Measurements from ENCODE around the gene PTPN21. TPM values are rescaled to one million over a fixed set of nuclear protein-coding genes. Genes with fewer than 3 reads are reported as not detected.
A peak's percentile ranks its signal among the peaks of the same experiment; 100 is the strongest.

Gene PTPN21
- total RNA-seq, 2 donors from 2014 or later: 16.8 to 47.8 TPM

GRCh38 chr14:88488897-88489296 lies 65.9 kb downstream of the PTPN21 start:
- intact Hi-C loops (cut with DNase I): no loop called here
- no peak overlapping the region for H3K4me3 ChIP-seq
- DNase-seq (ENCODE audit: low spot score): no peak
- TF ChIP-seq POLR2A (IDR thresholded peaks at IDR 0.05) (no peak), POLR2AphosphoS5 (IDR thresholded peaks at IDR 0.05) (no peak), CTCF (IDR thresholded peaks at IDR 0.05) (no peak)
- H3K27ac ChIP-seq: peak overlapping the region in 1 of 2 donors; percentile 39
- no peaks in the 10 kb centered on the region for H3K4me1 ChIP-seq (replicated peaks)
- 60% methylated on average over 6 of the region's 6 CpGs for WGBS
- no peaks in the 10 kb centered on the region for H3K9me3 ChIP-seq
- no peaks in the 10 kb centered on the region for H3K36me3 ChIP-seq
- H3K27me3 ChIP-seq (replicated peaks; ENCODE audit: insufficient read depth): no peaks in the 10 kb centered on the region

- no peaks in the 10 kb centered on the region for H3K36me3 ChIP-seq
- H3K4me1 ChIP-seq (replicated peaks): no peaks in the 10 kb centered on the region
- intact Hi-C loops (cut with DNase I): no loop called here
- H3K9me3 ChIP-seq: no peaks in the 10 kb centered on the region
- H3K27me3 ChIP-seq (replicated peaks; ENCODE audit: insufficient read depth): no peaks in the 10 kb centered on the region
- DNase-seq (ENCODE audit: low spot score): peak; percentile 64
- 47% methylated on average over 7 of the region's 7 CpGs for WGBS
- TF ChIP-seq CTCF (IDR thresholded peaks at IDR 0.05) (no peak), POLR2A (IDR thresholded peaks at IDR 0.05) (no peak), POLR2AphosphoS5 (IDR thresholded peaks at IDR 0.05) (no peak)
- H3K4me3 ChIP-seq: no peak overlapping the region
- peak overlapping the region in 1 of 2 donors; percentile 39 for H3K27ac ChIP-seq
Observed at GRCh38 chr14:88488081-88488480, 66.7 kb downstream of the PTPN21 start.

- no peaks in the 10 kb centered on the region for H3K9me3 ChIP-seq
- H3K27me3 ChIP-seq (replicated peaks; ENCODE audit: insufficient read depth): no peaks in the 10 kb centered on the region
- H3K36me3 ChIP-seq: no peaks in the 10 kb centered on the region
- no peaks in the 10 kb centered on the region for H3K4me1 ChIP-seq (replicated peaks)
- no peak overlapping the region for H3K4me3 ChIP-seq
- no peak overlapping the region for H3K27ac ChIP-seq
- 94% methylated on average over 3 of the region's 3 CpGs for WGBS
- no peak for TF ChIP-seq CTCF (IDR thresholded peaks at IDR 0.05)
- TF ChIP-seq POLR2A (IDR thresholded peaks at IDR 0.05): no peak
- TF ChIP-seq POLR2AphosphoS5 (IDR thresholded peaks at IDR 0.05): no peak
- intact Hi-C loops (cut with DNase I): no loop called here
- no peak for DNase-seq (ENCODE audit: low spot score)
Observed at GRCh38 chr14:88482524-88482923, 72.3 kb downstream of the PTPN21 start.

GRCh38 chr14:88481794-88482193 lies 73.0 kb downstream of the PTPN21 start:
- Histone ChIP-seq H3K4me3 (no peak overlapping the region), H3K36me3 (no peaks in the 10 kb centered on the region), H3K4me1 (replicated peaks) (no peaks in the 10 kb centered on the region), H3K27ac (no peak overlapping the region), H3K9me3 (no peaks in the 10 kb centered on the region), H3K27me3 (replicated peaks; ENCODE audit: insufficient read depth) (no peaks in the 10 kb centered on the region)
- 67% methylated on average over 7 of the region's 7 CpGs for WGBS
- intact Hi-C loops (cut with DNase I): no loop called here
- no peak for TF ChIP-seq POLR2AphosphoS5 (IDR thresholded peaks at IDR 0.05)
- no peak for TF ChIP-seq CTCF (IDR thresholded peaks at IDR 0.05)
- no peak for TF ChIP-seq POLR2A (IDR thresholded peaks at IDR 0.05)
- DNase-seq (ENCODE audit: low spot score): no peak

- no peaks in the 10 kb centered on the region for H3K36me3 ChIP-seq
- no peak for DNase-seq (ENCODE audit: low spot score)
- TF ChIP-seq POLR2AphosphoS5 (IDR thresholded peaks at IDR 0.05) (no peak), POLR2A (IDR thresholded peaks at IDR 0.05) (no peak), CTCF (IDR thresholded peaks at IDR 0.05) (no peak)
Observed at GRCh38 chr14:88481059-88481458, 73.7 kb downstream of the PTPN21 start.

More at GRCh38 chr14:88481059-88481458, 73.7 kb downstream of the PTPN21 start:
- Histone ChIP-seq H3K27me3 (replicated peaks; ENCODE audit: insufficient read depth) (no peaks in the 10 kb centered on the region), H3K9me3 (no peaks in the 10 kb centered on the region), H3K27ac (no peak overlapping the region), H3K4me3 (no peak overlapping the region), H3K4me1 (replicated peaks) (no peaks in the 10 kb centered on the region)
- intact Hi-C loops (cut with DNase I): no loop called here
- WGBS: 83% methylated on average over 2 of the region's 2 CpGs
